K562 (cell line): ENCODE measurements around the gene PDGFA. TPM values are rescaled to one million over a fixed set of nuclear protein-coding genes. Genes with fewer than 3 reads are reported as not detected.
A peak's percentile ranks its signal among the peaks of the same experiment; 100 is the strongest.

Source experiments
- ARHGAP35 ChIP-seq: fragments of 450-650 bp; IDR thresholded peaks from 2 replicates; pipeline ENCODE4 v1.6.1; 2018; ENCODE audit not compliant: partially characterized antibody
- ARID1B ChIP-seq: fragments of 450-650 bp; IDR thresholded peaks from 2 replicates; pipeline ENCODE4 v1.6.1; 2016; ENCODE audit warnings: antibody characterized with exemption, mild to moderate bottlenecking, inconsistent platforms
- CBX8 ChIP-seq: fragments of 200-600 bp; sonication (generic); IDR thresholded peaks from 2 replicates; pipeline ENCODE4 v1.6.1; 2012; ENCODE audit warnings: borderline replicate concordance, mixed run types, low read depth, mild to moderate bottlenecking, moderate library complexity, mixed read lengths, low read length, control low read depth, inconsistent platforms; ENCODE audit not compliant: poor library complexity, severe bottlenecking; ENCODE audit errors: extremely low read depth
- DACH1 ChIP-seq: fragments of 450-650 bp; IDR thresholded peaks from 2 replicates; pipeline ENCODE4 v1.6.1; 2018; ENCODE audit not compliant: partially characterized antibody
- ESRRA ChIP-seq: fragments of 450-650 bp; IDR thresholded peaks from 2 replicates; pipeline ENCODE4 v1.6.1; 2014; ENCODE audit warnings: low read depth, mild to moderate bottlenecking, moderate library complexity, borderline replicate concordance
- FOXP1 ChIP-seq: sonication (generic); formaldehyde crosslinking; IDR thresholded peaks from 2 replicates; pipeline ENCODE4 v1.8.0; 2022; ENCODE audit warnings: mild to moderate bottlenecking, missing genetic modification reagents
- GABPB2 ChIP-seq: fragments of 250-450 bp; sonication (Bioruptor Pico); conservative IDR thresholded peaks from 2 replicates; pipeline ENCODE4 v1.5.1; 2021; ENCODE audit warnings: mild to moderate bottlenecking
- HDAC2 ChIP-seq: fragments of 450-650 bp; IDR thresholded peaks from 2 replicates; pipeline ENCODE4 v1.6.1; 2016; ENCODE audit warnings: mild to moderate bottlenecking
- HMG20A ChIP-seq: fragments of 450-650 bp; formaldehyde crosslinking; conservative IDR thresholded peaks from 2 replicates; pipeline ENCODE4 v1.4.0; 2020; ENCODE audit warnings: mild to moderate bottlenecking, mixed read lengths
- HNRNPK ChIP-seq: fragments of 200-400 bp; formaldehyde crosslinking; IDR thresholded peaks from one replicate; pipeline ENCODE4 v1.6.1; 2018; ENCODE audit warnings: mild to moderate bottlenecking, low read depth, low read length; ENCODE audit not compliant: poor library complexity, severe bottlenecking
- MTF1 ChIP-seq: fragments of 250-450 bp; sonication (Bioruptor Pico); IDR thresholded peaks from 2 replicates; pipeline ENCODE4 v1.9.0; 2021; ENCODE audit warnings: moderate library complexity, mild to moderate bottlenecking, inconsistent platforms, borderline replicate concordance
- NELFE ChIP-seq: IDR thresholded peaks from 2 replicates; pipeline ENCODE4 v1.6.1; 2011; ENCODE audit warnings: mild to moderate bottlenecking; ENCODE audit not compliant: insufficient read depth, insufficient read length
- PHTF2 ChIP-seq: fragments of 250-450 bp; sonication (Bioruptor Pico); IDR thresholded peaks from 2 replicates; pipeline ENCODE4 v1.5.0; 2021; ENCODE audit warnings: mild to moderate bottlenecking
- POLR2A ChIP-seq: fragments of 450-650 bp; conservative IDR thresholded peaks from 2 replicates; pipeline ENCODE4 v1.6.1; 2016
- RBM22 ChIP-seq: fragments of 200-400 bp; formaldehyde crosslinking; IDR thresholded peaks from 2 replicates; pipeline ENCODE4 v1.6.1; 2018; ENCODE audit warnings: low read length, low read depth; ENCODE audit not compliant: poor library complexity, severe bottlenecking
- RNF219 ChIP-seq: fragments of 250-450 bp; sonication (Bioruptor Pico); IDR thresholded peaks from 2 replicates; pipeline ENCODE4 v1.5.0; 2022; ENCODE audit warnings: mild to moderate bottlenecking
- SMAD1 ChIP-seq: fragments of 150-350 bp; IDR thresholded peaks from 2 replicates; pipeline ENCODE4 v1.6.1; 2014; ENCODE audit warnings: low read length, low read depth; ENCODE audit not compliant: partially characterized antibody
- ZBTB1 ChIP-seq: sonication (generic); formaldehyde crosslinking; IDR thresholded peaks from 2 replicates; pipeline ENCODE4 v1.8.1; 2023; ENCODE audit warnings: missing genetic modification reagents, low read depth, mild to moderate bottlenecking, borderline replicate concordance
- ZNF184 ChIP-seq: sonication (generic); formaldehyde crosslinking; IDR thresholded peaks from 2 replicates; pipeline ENCODE4 v1.5.0; 2020; ENCODE audit warnings: missing genetic modification reagents
- ZNF431 ChIP-seq: sonication (generic); formaldehyde crosslinking; IDR thresholded peaks from 2 replicates; pipeline ENCODE4 v1.8.0; 2022; ENCODE audit warnings: mild to moderate bottlenecking, missing genetic modification reagents
- ZNF444 ChIP-seq: fragments of 250-450 bp; sonication (Bioruptor Pico); IDR thresholded peaks from 2 replicates; pipeline ENCODE4 v1.4.0; 2020; ENCODE audit warnings: mild to moderate bottlenecking, moderate library complexity
- ZNF77 ChIP-seq: fragments of 250-450 bp; sonication (Bioruptor Pico); IDR thresholded peaks from 2 replicates; pipeline ENCODE4 v1.5.0; 2020
- polyA plus RNA-seq, 8 experiments: library from polyadenylated mRNA; depleted of rRNA in 4 of 8; stranded (reverse) in 5 of 8; unstranded in 3 of 8; fragments of >200 nt; fragmentation: Nextera tagmentation in 2 of 8; fragmentation: Illumina TruSeq in 1 of 8; extraction: Ambion mirVana in 2 of 8; extraction: Trizol in 1 of 8; gene quantifications; 2 replicates each; pipeline versions ENCODE4 v1.2.1 to v1.2.3, GENCODE V29; 2011 to 2014; ENCODE audit warnings: inconsistent platforms in 1 of 8, missing spikeins in 1 of 8
- total RNA-seq, 7 experiments: library from RNA; depleted of rRNA in 6 of 7; stranded (reverse); fragments of >200 nt in 6 of 7; fragmentation: Illumina TruSeq in 2 of 7; extraction: Trizol in 2 of 7; gene quantifications; 2 replicates each; pipeline versions ENCODE4 v1.2.1 to v1.2.3, GENCODE V29; 2011 to 2021; ENCODE audit warnings: low replicate concordance in 1 of 7
- TF ChIP-seq, protein P1 (sequence below): sonication (generic); formaldehyde crosslinking; IDR thresholded peaks from 2 replicates; pipeline ENCODE4 v1.8.1; 2023; ENCODE audit warnings: mild to moderate bottlenecking, missing genetic modification reagents, moderate library complexity
- TF ChIP-seq, protein P2 (sequence below): fragments of 250-450 bp; sonication (Bioruptor Pico); IDR thresholded peaks from 2 replicates; pipeline ENCODE4 v1.6.1; 2021; ENCODE audit warnings: mild to moderate bottlenecking
- TF ChIP-seq, protein P3 (sequence below): fragments of 450-650 bp; IDR thresholded peaks from 2 replicates; pipeline ENCODE4 v1.6.1; 2016; ENCODE audit warnings: antibody characterized with exemption

The PDGFA gene
- total and polyA plus RNA-seq, 9 of the 15 experiments (the other 6 are each of a cell fraction or from before 2014, with no cell fraction given), result 2.5 to 10.2 (median 4.6) TPM

DNA sequence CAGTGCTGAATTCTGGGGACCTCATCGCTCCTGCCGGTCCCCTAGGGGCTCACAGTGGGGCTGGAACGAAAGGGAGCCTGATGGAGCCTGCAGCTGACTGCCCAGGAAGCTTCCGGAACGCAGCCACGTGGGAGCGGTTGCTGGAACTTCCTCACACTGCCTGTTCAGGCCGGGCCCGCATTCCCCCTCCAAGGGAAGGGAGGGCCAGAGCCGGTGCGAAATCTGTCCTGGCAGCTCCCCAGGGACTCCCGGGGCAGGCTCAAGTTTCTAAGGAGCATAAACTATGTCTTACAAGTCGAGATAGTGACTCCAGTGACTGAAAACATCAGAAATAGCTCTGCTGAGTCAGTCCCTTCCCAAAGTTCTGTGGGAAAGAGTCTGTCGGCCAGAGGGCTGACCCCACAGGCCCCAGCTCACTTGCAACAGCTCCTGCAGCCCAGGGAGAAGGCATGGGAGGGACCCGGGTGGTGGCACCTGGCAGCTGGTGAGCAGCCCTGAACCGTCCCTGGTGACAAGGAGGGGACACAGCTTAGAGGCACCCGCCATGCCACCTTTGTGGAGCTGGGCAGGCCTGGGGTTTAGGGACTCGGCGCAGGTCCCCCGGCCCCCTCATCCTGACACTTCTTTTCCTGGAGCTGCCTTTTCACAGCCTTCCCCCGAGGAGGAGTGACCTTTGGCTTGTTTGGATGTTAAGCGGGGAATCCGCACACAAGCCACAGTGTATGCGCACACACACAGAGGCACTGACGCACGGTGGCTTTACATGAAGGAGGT is 47.6 kb downstream of the PDGFA start (continued):
- TF ChIP-seq FOXP1 (CRISPR knock-in tag) (no peak), HNRNPK (no peak), ESRRA (no peak), SMAD1 (peak; percentile 8), ZBTB1 (CRISPR knock-in tag) (no peak), RBM22 (no peak), CBX8 (no peak), DACH1 (no peak), ZNF444 (CRISPR knock-in tag) (no peak), ZNF184 (CRISPR knock-in tag) (no peak), HDAC2 (peak; percentile 31; the same call in 1 of the 2 replicates), POLR2A (peak; percentile 53; the same call in 1 of the 2 replicates), RNF219 (no peak), HMG20A (CRISPR knock-in tag) (no peak), ARID1B (peak; percentile 63; the same call in 1 of the 2 replicates), ARHGAP35 (no peak), GABPB2 (no peak), PHTF2 (CRISPR knock-in tag) (no peak), ZNF431 (CRISPR knock-in tag) (peak; percentile 36; the same call in 1 of the 2 replicates), ZNF77 (no peak), NELFE (no peak), MTF1 (CRISPR knock-in tag) (no peak)
- TF ChIP-seq, protein P1, sequence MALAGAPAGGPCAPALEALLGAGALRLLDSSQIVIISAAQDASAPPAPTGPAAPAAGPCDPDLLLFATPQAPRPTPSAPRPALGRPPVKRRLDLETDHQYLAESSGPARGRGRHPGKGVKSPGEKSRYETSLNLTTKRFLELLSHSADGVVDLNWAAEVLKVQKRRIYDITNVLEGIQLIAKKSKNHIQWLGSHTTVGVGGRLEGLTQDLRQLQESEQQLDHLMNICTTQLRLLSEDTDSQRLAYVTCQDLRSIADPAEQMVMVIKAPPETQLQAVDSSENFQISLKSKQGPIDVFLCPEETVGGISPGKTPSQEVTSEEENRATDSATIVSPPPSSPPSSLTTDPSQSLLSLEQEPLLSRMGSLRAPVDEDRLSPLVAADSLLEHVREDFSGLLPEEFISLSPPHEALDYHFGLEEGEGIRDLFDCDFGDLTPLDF (CRISPR knock-in tag), result no peak
- TF ChIP-seq, protein P2, sequence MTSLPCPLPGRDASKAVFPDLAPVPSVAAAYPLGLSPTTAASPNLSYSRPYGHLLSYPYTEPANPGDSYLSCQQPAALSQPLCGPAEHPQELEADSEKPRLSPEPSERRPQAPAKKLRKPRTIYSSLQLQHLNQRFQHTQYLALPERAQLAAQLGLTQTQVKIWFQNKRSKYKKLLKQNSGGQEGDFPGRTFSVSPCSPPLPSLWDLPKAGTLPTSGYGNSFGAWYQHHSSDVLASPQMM, result no peak
- TF ChIP-seq, protein P3, sequence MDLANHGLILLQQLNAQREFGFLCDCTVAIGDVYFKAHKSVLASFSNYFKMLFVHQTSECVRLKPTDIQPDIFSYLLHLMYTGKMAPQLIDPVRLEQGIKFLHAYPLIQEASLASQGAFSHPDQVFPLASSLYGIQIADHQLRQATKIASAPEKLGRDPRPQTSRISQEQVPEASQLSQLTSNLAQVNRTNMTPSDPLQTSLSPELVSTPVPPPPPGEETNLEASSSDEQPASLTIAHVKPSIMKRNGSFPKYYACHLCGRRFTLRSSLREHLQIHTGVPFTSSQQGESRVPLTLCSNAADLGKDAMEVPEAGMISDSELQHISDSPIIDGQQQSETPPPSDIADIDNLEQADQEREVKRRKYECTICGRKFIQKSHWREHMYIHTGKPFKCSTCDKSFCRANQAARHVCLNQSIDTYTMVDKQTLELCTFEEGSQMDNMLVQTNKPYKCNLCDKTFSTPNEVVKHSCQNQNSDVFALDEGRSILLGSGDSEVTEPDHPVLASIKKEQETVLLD, result no peak
